HCEC 1CT (cell line): ENCODE results near the gene BCAS4.

Experiments
- DNase-seq: peaks from one replicate; pipeline ENCODE4 v3.0.0-alpha.2; 2017

BCAS4 gene

GRCh38 chr20:50826121-50826520, 31.3 kb downstream of the BCAS4 start:
- DNase-seq = no peak

GRCh38 chr20:50828363-50829136, 33.7 kb downstream of the BCAS4 start:
- no peak for DNase-seq

GRCh38 chr20:50831622-50832021, 36.8 kb downstream of the BCAS4 start:
- DNase-seq = no peak

GRCh38 chr20:50834599-50835005, 39.7 kb downstream of the BCAS4 start:
- peak; percentile 69 for DNase-seq

- DNase-seq = no peak
Observed at GRCh38 chr20:50837532-50838321, 42.9 kb downstream of the BCAS4 start.

DNA sequence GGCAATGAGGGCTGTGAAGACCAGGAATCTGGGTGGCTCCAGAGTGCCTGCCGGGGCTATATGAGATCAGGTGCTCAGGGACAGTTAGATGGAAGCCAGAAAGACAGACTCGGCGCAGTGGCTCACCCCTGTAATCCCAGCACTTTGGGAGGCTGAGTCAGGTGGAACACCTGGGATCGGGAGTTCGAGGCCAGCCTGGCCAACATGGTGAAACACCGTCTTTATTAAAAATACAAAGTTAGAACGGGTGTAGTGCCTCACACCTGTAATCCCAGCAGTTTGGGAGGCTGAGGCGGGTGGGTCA, 43.4 kb downstream of the BCAS4 start:
- no peak for DNase-seq

DNA sequence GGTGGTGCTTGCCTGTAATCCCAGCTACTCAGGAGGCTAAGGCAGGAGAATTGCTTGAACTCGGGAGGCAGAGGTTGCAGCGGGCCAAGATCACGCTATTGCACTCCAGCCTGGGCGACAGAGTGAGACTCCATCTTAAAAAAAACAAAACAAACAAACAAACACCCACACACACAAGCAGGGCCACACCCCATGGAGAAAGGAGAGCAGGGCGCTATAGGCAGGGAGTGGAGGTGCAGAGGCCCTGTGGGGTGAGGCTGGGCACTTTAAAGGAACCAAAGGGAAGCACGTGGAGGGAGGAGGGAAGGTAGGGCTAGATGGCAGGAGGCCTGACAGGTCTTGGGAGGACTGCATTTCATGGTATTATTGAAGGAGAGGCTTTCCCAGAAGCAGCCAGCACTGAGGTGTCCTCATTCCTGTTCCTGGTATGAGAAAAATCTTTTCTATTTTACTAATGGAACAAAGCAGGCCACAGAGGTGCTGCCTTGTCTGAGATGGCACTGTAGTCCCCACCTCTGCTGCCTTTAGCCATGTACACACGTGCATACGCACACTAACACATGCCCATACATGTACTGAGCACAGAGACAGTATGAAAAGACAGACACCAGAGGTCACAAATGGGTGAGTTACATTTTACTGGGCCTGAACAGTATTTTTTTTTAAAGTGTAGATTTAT, 44.0 kb downstream of the BCAS4 start:
- DNase-seq = no peak

GRCh38 chr20:50842821-50843220, 48.0 kb downstream of the BCAS4 start:
- DNase-seq = no peak

DNA sequence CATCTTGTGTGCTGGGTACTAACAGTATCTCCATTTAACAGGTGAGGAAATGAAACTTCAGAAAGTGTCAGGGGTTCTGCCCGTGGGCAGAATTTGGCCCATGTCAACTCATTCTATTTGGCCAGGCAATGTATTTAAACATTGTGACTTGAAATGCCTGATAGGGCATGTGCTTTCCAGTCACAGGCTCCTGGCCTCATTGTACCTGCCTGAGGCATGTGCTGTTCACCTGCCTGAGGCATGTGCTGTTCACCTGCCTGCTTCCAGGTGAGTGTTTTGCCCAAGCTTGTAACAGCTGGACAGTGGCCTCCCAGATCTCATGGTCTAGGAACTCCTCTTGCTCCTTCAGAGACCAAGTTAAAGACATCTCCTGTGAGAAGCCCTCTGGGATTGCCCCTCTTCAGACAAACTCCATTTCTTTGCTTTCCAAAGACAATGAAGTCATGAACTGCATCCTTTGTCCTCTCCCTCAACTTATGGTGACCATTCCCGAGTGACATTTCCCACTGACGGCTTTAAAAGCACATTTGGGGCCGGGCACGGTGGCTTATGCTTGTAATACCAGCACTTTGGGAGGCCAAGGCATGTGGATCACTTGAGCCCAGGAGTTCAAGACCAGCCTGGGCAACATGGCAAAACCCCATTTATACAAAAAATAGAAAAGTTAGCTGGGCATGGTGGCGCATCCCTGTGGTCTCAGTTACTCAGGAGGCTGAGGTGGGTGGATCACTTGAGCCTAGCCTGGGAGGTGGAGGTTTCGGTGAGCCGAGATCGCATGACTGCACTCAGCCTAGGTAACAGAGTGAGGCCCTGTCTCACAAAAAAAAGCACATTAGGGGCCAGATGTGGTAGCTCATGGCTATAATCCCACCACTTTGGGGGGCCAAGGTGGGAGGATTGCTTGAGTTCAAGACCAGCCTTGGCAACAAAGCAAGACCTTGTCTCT, 48.7 kb downstream of the BCAS4 start:
- no peak for DNase-seq

DNA sequence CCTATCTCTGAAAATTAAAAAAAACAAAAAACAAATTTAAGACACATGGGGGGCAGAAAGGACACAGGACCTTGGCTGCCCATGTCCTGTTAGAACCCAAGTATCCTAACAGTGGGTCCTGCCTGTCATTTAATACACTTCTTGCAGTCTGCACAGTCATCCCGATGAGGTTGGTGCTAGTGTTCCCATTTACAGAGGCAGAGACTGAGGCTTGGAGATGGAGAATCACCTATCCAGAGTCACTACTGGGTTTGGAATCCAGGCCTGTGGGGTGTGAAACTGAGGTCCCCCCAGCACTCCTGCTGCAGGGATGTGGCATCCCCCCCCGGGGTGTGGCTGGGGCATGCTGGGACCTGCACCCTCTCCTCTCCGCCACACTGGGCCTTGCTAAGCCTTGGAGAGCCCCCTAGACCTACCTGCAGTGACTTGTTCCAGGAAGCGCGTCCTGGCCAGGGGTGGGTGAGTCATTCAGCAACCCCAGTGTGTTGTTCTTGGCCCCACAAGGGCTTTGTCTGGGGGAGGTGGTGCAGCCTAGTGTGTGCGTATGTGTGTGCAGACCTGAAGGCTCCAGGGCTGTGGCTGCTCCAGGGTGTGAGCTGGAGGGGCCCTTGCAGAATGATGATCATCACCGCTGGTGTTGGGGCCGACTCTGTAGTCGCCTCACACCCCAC, 49.7 kb downstream of the BCAS4 start:
- peak; percentile 7 for DNase-seq

DNA sequence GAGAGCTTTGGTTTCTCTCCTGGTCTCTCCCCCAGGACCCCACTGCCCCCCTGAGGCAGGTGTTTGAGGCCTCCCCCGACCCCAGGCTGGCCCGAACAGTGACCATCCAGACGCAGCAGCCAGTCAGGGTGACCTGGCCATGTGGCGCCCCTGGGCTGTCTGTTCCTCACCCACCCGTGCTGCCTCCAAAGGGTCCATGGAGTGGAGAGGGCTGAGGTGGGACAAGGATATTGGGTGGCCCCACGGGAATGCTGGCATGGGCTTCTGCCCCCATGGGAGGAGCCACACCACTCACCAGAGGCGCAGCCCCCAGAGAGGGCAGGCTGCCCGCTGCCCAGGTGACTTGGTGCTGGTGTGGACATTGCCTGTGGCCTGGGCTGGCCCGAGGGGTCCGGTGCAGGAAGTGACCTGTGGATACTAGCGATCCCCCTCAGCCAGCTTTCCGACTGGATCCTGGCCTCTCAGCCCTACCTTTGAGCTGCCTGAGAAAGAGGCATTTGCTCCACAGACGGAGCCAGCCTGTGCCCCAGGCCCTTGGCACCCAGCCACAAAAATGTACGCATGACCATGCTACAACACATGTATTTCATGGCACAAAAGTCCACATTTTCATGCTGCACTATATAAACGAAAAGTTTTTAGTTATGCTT, 50.8 kb downstream of the BCAS4 start:
- DNase-seq = no peak

GRCh38 chr20:50848341-50848808, 53.5 kb downstream of the BCAS4 start:
- no peak for DNase-seq

DNA sequence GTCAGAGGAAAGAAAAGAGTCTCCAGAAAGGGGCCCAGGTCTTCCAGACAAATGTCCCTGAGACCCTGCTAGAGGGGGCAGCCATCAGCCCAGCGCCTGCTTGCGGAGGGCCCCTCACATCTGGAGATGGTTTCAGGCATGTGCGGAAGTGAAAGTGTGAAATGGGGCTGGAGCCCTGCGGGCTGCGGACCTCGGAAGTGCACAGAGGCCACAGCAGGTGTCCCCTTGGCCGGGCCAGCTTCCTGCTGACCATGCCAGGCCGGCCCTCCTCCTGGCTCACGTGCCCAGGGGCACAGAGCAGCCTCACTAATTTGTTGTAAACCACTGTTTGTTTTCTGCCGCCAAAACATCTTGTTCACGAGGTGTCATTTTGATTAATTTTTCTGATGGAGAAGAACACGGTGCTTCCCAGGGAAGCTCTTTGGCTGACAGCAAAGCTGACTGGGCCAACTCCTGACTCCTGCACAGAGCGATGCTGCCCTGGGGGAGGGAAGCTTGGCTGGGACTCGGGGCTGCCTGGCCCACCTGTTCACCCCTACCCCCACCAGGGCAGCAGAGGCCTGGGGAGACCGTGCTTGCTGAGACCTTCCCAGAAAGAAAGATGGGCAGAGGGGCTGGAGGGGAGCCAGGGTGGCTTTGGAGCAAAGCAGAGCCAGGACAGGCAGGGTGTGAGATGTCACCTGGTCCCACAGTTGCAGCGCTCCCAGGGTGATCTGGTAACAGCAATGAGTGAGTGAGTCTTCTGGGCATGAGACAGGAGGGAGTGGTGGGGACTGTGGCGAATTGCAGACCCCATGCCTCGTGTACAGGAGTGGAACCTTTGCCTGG, 54.2 kb downstream of the BCAS4 start:
- DNase-seq = no peak

- no peak for DNase-seq
Observed at GRCh38 chr20:50850721-50851286, 55.9 kb downstream of the BCAS4 start.

- DNase-seq = no peak
Observed at GRCh38 chr20:50852085-50852484, 57.2 kb downstream of the BCAS4 start.

DNA sequence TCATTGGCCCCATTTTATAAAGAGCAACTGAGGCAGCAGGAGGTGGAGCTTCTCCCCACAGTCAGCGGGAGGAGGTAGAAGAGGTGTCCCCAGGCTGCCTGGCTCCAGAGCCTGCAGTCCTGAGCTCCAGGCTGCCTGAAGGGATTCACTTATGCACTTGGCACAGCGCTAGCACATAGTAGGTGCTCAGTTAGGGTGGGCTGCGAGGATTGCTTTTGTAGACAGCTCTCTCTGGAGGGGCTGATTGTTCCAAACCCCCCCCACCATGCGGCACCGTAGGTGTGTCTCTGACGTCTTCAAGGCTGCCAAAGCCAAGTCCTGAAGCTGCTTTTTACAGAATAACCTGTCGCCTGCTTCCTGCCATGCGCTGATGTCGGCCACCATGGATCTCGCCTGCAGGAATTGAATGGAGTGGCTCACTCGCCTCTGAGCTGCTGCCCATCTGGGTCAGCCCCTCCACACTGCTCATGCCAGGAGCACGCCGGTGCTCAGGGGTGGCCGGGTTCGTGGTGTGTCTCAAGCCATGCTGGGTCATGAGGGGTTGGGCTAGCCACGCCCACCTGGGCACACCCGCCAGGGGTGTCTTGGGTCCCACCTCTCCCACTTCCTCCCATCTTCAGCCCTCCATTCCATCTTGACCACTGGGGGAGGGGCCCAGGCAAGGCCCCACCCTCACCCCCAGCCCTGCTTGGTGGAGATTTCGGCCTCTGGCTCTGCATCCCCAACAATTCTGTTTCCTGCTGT, 59.8 kb downstream of the BCAS4 start:
- no peak for DNase-seq

DNA sequence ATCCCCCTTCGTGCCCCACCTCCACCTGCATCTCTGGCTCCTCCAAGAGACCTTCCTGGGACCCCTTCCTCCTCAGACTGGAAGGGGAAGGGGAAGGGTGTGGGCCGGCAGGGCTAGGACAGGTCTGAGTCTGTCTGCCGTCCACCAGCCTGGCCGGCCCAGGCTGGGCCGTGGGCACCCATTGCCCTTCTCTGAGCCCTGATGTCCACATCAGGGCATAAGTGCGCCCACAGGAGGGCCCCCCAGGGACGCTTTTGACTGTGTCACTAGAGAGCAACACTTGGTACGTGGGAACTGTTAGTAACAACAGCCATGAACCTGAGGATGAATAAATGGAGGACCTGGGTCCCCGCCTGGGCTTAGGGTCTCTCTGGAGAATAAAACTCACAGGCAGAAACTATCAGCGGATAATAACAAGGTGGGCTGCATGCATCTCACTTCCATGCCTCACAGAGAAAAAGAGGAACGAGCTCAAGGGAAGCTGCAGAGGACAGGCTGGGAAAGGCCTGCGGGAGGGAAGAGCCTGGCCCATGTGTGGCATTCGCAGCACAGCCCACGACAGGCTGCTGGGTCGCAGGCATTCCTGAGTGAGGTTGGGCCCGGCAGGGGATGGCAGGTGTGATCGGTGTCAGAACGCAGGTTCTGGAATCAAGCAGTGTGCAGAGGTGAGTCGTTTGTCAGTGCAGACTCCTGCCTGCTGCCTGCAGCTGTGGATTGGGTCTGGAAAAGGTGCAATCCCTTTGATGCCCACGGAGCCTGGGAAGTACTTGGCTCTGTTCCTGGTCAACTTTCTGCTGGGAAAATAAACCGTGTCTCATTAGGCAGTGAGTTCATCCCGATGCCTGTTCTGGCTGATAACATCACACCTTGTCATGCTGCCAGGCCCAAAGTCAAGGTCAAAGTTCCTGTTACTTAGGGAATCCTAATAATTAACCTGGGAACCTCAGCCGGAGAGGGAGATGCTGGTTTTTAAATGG, 60.9 kb downstream of the BCAS4 start:
- DNase-seq = no peak

GRCh38 chr20:50856475-50857041, 61.7 kb downstream of the BCAS4 start:
- no peak for DNase-seq
